Stimulated activated CD4-positive, alpha-beta T cell treated with anti-CD3 and anti-CD28 coated beads, TNF-alpha, amount 100 ng/mL, for 48 hours (primary cell): ENCODE data around the gene NUP42.
A peak's percentile ranks its signal among the peaks of the same experiment; 100 is the strongest.
"Not testable (repeated sequence)": the region's sequence is repeated elsewhere in the genome, so short reads cannot be mapped to it uniquely, and the experiment has no call there.

Source experiments
- DNase-seq, 3 donors: peaks; one replicate each; pipeline ENCODE4 v3.0.0-alpha.2; 2020; ENCODE audit warnings: low read depth in 3 of 3

NUP42 gene, protein sequence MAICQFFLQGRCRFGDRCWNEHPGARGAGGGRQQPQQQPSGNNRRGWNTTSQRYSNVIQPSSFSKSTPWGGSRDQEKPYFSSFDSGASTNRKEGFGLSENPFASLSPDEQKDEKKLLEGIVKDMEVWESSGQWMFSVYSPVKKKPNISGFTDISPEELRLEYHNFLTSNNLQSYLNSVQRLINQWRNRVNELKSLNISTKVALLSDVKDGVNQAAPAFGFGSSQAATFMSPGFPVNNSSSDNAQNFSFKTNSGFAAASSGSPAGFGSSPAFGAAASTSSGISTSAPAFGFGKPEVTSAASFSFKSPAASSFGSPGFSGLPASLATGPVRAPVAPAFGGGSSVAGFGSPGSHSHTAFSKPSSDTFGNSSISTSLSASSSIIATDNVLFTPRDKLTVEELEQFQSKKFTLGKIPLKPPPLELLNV

DNA sequence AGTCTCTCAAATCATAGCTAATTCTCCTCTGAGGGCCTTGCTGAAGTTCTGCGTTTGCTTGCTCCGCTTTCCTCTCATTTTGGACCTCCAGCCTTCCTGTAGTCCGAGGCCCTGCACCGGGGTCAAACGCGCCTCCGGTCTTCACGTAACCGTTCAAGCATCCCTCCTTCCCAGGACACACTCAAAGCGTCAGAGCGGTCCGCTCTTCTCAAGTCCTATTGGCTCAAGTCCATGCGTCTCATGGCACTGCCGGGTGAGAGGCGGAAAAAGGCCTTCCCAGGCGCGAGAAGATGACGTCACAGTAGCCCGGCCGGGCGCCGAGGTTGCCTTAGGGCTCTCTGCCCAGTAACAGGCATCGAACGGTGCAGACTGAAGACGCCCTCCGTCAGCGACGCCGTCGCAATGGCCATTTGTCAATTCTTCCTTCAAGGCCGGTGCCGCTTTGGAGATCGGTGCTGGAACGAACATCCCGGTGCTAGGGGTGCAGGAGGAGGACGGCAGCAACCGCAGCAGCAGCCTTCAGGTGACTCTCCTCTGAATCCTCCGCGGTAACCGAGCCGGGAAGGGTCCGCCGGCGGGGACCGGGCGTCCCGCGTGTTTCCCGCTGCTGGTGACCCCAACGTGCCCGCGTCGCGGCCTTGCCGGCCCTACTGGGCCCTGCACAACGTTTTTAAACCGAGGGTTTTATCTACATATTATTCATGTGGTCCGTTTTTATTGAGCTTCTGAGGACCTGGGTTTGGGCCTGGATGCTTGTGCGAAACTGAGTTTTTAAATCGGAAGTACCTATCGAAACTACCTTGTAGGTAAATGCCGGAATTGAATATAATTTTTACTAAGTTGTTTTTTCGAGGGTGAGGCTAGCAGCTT is at the start of gene NUP42:
NUP42 (plus strand) TSS at position 365 of the 870 bp plus-strand sequence; CDS start at position 403, 38 bp downstream.
- DNase-seq = peak; percentile 96

DNA sequence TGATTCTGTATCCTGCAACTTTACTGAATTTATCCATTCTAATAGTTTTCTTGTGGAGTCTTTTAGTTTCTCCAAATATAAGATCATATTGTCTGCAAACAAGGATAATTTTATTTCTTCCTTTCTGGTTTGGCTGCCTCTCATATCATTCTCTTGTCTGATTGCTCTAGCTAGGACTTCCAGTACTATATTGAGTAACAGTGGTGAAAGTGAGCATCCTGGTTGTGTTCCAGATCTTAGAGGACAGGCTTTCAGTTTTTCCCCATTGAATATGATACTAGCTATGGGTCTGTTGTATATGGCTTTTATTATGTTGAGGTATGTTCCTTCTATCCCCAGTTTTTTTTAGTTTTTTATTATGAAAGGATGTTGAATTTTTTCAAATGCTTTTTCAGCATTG is 48.1 kb upstream of the NUP42 start:
- no peak for DNase-seq

DNA sequence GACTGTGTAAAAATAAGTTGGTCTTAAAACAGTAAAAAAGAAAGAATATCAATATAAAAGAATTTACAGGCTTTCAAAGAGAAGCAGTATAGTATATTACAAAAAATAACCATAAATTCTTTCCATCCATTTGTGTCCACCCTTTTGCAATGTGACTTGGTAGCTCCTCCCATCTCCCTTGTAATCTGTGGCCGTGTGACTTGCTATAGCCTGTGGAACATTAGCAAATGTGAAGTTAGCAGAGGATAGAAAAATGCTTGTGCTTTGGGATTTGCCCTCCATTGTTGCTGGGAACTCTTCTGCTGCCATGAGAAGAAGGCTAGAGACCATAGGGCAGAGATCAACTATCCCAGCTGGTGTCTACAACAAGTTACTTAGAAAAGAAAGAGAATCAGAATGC is 46.1 kb upstream of the NUP42 start:
- no peak for DNase-seq

DNA sequence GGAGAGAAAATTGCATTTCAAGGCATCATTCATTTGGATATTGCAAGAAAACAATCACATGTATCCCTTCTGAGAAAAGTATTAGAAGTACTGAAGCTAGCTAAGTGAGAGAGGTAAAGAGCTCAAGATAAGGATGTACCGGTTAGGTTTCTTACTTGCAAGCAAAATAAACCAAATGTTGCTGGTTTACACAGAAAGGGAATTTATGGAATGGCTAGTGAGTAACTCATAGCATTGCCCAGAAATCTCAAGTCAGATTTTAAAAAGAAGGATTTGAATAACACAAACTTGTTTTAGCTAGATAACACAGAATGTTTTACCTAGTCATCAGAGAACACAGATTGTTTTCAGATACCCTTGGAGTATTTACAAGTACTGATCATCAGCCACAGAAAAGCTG is 45.6 kb upstream of the NUP42 start:
- no peak for DNase-seq

DNA sequence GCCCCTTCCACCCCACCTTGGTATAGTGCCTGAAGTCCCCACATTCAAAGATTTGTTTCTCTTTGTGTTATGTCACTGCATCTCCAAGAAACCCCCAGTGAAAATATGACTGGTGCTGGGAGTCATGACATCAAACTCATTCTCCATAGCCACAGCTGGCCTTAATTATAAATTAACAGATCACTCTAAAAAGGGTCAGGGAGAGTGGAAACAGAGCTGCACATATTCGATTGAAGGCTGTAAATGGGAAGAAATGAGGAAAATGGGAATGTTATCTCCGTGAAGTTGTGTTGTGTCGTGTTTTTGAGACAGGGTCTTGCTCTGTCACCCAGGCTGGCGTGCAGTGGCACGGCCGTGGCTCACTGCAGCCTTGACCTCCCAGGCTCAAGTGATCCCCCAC is 24.2 kb upstream of the NUP42 start:
- DNase-seq = no peak

DNA sequence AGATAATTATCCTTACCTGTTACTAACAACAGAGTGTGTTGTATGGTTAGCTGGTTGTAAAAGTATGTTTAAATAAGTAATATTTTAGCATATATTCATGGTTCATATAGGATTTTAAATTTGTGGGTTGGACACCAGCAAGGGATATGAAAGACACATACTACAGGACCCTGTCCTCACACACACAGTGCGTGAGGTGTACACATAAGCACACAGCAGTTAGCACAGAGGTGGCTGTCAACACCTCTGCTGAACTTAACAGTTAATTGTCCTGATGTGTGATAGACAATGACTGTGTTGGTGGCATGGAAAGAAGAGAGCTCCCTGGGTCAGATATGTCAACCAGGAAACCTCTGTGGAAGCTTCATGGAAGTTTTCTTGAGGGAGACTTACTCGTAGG is 23.3 kb upstream of the NUP42 start:
- DNase-seq = no peak

DNA sequence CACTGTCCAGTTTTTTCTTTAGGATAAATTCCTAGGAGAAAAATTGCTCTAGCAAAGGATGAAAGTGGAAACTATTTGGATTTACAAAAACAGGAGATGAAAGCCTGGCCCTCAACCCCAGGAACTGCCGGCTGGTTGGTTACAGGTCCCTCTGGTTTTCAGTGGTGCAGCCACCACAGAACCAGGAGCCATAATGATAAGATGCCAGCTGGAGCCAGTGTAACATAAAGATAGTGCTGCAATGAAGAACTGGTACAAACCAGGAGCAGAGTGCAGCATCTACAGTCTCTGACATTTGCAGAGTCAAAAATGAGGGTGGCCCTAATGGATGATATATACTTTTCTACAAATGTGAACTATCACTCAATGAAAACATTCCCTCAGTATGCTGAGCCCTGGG is 20.4 kb upstream of the NUP42 start:
- no peak for DNase-seq

DNA sequence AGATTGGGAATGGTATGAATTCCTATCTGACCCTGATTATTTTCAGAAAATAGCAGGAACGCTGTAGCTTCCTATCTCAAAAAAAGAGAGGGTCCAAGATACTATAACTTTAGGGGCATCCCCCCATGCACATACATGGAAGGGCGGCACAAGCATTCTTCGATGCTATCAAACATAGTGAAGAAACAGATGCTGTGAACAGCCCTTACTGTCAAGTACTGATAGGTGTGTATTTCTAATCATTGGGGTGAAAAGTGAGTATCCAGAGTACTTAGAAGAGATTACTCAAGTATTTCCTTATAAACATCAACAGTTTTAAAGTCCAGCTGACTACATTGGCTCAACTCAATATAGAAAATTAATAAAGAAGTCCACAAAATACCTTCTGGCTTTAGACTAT is 17.0 kb upstream of the NUP42 start:
- no peak for DNase-seq

DNA sequence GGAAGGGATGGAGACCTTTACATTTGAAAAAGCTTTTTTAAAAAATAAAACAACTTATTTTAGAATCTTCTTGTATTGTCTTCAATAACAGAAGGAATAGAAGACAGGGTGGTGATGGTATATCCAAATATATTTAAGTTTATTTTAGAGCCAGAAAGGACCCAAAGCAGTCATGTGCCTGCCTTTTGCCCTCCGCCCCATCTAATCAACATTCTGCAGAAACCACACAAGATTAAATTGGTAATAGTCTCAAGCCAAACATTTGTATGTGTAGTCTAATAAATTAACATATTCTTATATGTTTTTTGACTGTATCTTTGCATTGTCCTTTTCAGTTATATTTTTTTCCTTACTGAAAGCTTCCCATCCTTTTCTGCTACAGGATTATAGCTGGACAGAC is 16.5 kb upstream of the NUP42 start:
- DNase-seq = no peak

DNA sequence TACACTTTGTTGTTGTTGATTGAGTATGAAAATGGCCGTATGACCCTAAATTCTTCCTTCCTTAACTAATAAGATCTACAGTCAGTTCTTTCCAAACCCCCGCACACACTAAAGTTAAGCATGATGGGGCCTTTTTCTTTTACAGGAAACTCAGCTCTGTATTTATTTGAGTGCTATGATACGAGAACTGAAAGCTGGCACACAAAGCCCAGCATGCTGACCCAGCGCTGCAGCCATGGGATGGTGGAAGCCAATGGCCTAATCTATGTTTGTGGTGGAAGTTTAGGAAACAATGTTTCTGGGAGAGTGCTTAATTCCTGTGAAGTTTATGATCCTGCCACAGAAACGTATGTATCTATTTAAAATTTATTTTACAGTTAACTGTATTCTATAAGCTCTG is 14.2 kb upstream of the NUP42 start:
- DNase-seq = no peak

DNA sequence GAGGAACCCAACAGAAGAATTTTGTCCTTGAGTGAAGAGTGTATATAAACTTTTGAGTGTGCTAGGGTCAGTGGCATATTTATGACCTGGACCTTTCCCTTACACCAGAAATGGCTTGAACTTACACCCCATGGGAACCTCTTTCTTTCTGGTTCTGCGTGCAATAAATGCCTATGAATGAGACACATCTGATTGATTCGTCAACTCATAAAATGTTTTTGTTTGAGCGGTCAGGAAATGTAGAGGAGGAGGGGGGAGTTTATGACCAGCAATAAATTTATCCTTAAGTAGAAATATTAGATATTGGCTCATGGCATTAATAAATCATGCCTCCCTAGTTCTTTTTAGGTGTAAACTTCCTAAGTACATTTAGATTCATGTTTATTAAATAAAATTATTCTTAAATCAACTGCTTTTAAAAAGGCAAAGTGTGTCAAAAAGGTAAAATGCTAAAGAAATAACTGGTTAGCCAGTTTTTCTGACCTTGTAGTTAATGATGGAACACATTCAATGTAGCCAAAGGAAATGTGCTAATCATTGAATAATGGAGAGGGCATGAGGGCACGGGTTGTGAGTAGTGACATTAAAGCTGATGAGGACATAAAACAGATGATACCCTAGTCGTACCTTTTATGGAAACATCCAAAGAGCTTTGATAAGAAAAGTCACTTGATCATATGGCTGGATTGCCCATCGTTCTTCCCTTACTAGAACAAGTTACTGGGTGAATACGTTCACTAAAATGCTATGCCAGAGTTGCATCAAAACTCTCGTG is 13.6 kb upstream of the NUP42 start:
- no peak for DNase-seq

DNA sequence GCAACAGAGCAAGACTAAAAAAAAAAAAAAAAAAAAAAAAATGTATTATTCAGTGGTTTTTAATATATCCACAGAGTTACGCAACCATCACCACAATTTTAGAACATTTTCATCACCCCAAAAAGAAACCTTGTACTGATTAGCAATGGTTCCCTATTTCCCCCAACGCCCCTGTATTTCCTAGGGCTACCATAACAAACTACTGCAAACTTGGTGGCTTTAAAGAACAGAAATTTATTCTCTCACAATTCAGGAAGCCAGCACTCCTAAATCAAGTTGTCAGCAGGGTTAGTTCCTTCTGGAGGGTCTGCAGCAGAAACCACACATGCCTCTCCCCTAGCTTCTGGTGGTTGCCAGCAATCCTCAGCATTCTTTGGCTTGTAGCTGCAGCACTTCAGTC is 5.9 kb upstream of the NUP42 start:
- no peak for DNase-seq

DNA sequence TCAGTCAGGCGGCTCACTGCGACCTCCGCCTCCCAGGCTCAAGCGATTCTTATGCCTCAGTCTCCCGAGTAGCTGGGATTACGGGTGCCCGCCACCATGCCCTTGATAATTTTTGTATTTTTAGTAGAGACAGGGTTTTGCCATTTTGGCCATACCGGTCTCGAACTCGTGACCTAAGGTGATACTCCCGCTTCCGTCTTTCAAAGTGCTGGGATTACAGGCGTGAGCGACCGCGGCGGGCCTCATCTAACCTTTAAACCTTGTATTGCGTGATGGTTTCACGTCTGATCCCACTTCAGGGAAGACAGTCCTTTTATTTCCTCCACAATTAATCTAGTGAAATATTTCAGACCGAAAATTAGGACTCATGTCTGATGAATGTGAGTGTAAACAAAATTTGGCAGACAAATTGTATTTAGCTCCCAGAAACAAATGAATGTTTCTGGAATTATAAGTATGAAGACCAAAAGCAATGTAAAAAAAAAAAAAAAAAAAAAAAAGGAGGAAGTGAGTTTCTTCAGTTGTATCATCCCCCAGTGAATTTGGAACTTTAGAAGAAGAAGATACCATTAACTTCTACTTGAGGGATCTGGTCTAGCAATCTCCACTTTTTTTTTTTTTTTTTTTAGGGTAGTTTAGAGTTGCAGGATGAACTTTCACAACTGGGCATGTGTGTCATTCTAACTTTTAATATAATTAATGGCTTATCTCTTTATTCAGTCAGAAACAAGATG is 1.6 kb downstream of the NUP42 start:
- DNase-seq = no peak

DNA sequence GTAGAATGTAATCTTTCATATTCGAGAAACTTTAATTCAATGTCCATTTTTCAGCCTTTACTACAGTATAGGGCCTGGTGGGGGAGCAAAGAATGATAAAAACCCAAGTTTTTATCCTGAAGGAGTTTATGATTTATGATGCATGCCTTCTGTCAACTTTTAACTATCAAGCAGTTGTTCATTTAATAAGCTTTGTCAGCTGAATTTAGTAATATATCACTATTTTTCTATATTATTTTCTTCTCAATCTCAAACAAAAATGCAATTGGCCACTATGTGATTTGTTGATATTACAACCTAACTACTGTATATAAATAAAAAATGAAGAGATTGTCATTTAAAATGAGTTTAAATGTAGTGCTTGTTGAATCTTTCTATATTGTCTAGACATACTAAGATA is 2.4 kb downstream of the NUP42 start:
- DNase-seq = no peak

DNA sequence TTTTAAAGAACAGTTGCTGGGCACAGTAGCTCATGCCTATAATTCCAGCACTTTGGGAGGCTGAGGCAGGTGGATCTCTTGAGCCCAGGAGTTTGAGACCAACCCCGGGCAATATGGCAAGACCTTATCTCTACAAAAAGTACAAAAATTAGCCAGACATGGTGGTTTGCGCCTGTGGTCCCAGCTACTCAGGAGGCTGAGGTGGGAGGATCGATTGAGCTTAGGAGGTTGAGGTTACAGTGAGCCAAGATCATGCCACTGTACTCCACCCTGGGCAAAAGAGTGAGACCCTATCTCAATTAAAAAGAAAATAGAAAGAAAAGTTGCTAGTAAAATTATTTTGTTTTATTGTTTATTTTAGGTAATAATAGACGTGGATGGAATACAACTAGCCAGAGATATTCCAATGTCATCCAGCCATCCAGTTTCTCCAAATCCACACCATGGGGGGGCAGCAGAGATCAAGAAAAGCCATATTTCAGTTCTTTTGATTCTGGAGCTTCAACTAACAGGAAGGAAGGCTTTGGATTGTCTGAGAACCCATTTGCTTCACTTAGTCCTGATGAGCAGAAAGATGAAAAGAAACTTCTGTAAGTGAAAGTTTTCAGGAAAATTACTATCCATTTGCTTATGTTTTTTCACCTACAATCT is 3.0 kb downstream of the NUP42 start:
- DNase-seq = no peak

DNA sequence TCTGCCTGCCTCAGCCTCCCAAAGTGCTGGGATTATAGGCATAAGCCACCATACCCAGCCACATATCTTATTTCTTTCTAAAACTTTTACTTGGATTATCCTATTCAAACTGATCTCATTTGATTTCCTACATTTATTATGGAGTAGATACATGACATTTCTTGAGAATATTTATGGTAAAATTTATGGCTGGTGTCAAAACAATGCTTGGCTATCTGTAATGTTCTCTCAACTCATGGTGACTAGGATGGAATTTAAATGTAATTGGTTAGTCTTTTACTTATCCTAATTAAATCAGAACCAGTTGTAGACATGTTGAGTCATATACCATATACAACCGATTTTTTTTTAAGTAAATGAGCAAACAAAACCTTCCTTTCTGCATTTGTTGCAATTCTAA is 4.1 kb downstream of the NUP42 start:
- no peak for DNase-seq

DNA sequence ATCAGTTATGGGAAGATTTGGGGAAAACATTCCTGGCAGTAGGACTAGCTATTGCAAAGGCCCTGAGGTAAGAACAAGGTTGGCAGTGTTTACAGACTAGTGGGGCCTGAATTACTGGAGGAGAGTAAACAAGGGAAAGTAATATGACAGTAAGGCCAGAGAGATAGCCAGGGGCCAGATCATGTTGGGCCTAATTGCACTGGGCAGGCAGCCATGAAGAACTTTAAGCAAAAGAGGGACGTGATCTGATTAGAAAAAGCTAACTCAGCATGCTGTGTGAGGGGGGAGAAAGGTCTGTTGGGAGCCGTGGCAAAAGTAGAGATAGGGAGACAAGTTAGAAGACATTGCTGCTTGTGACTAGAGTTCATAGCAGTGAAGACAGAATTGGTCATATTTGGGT is 9.2 kb downstream of the NUP42 start:
- DNase-seq = no peak

DNA sequence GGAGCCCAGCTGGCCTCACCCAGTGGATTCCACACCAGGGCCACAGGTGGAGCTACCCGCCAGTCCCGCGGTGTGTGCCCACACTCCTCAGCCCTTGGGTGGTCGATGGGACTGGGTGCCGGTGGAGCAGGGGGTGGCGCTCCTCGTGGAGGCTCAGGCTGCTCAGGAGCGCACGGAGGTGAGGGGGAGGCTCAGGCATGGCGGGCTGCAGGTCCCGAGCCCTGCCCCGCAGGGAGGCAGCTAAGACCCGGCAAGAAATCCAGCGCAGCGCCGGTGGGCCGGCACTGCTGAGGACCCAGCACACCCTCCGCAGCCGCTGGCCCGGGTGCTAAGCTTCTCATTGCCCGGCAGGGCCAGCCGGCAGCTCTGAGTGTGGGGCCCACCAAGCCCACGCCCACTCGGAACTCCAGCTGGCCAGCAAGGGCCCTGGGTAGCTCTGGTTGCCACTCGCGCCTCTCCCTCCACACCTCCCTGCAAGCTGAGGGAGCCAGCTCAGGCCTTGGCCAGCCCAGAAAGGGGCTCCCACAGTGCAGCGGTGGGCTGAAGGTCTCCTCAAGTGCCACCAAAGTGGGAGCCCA is 11.9 kb downstream of the NUP42 start:
- DNase-seq = not testable (repeated sequence)

DNA sequence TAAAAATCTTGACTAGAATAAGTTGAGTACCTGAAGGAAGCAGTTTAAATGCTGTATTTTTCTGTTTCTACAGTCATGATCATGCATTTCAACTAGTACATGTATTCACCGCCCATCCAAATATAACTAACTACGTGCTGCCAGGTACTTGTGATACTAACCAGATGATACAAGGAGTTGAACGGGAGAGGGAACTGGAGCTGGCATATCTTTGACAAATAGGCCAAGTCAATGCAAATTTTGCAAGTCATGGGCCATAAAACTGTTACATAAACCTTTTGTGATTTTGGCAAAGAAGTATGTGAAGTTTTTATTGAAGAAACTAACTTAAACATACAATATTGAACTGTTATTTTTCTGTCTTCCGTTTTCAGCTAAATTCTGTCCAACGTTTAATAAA is 14.5 kb downstream of the NUP42 start:
- DNase-seq = no peak

DNA sequence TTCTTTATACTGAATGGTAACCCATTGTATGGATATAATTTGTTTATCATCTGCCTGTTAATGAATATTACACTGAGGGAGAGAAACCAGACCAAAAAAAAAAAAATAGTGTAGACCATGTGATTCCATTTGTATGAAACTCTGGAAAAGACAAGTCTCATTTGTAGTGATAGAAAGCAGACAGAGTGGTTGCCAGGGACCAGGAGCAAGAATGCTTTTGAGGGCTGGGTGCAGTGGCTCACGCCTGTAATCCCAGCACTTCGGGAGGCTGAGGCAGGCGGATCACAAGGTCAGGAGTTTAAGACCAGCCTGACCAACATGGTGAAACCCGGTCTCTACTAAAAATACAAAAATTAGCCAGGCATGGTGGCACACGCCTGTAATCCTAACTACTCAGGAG is 15.9 kb downstream of the NUP42 start:
- DNase-seq = not testable (repeated sequence)

DNA sequence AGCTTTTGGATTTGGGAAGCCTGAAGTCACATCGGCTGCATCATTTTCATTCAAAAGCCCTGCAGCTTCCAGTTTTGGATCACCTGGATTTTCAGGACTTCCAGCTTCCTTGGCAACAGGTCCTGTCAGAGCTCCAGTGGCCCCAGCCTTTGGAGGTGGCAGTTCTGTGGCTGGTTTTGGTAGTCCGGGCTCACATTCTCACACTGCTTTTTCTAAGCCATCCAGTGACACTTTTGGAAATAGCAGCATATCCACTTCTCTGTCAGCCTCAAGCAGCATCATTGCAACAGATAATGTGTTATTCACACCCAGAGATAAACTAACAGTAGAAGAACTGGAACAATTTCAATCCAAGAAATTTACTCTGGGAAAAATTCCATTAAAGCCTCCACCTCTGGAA is 18.5 kb downstream of the NUP42 start:
- no peak for DNase-seq
